Astrocyte (in vitro differentiated cells and primary cell): ENCODE results near the gene RTBDN.

Source experiments
- CTCF ChIP-seq: IDR thresholded peaks from 2 replicates; pipeline ENCODE4 v1.5.1; 2011; ENCODE audit warnings: low read depth, mild to moderate bottlenecking, inconsistent platforms, low read length, moderate library complexity; ENCODE audit not compliant: insufficient read depth
- EZH2 ChIP-seq: IDR thresholded peaks from 2 replicates; pipeline ENCODE4 v1.6.1; 2012; ENCODE audit warnings: mild to moderate bottlenecking, low read length, inconsistent platforms; ENCODE audit not compliant: insufficient read depth

GRCh38 chr19:12865746-12866415 is 31.5 kb upstream of the RTBDN start:
- TF ChIP-seq CTCF = no peak
- TF ChIP-seq EZH2 = no peak
